NCI-H128 (cell line): ENCODE measurements around the gene BCR.

ENCODE experiments used
- DNase-seq: peaks from one replicate; lab custom pipeline; 2025; ENCODE audit not compliant: unreplicated experiment; lab: John Stamatoyannopoulos, UW

BCR gene

GRCh38 chr22:23215294-23216241 lies 35.3 kb downstream of the BCR start:
- no peak for DNase-seq

- no peak for DNase-seq
Measured at GRCh38 chr22:23216461-23217170, 36.3 kb downstream of the BCR start.

- no peak for DNase-seq
Measured at GRCh38 chr22:23217171-23218052, 37.1 kb downstream of the BCR start.

- no peak for DNase-seq
Measured at GRCh38 chr22:23218053-23218866, 38.0 kb downstream of the BCR start.

- no peak for DNase-seq
Measured at GRCh38 chr22:23218867-23219251, 38.5 kb downstream of the BCR start.

GRCh38 chr22:23219317-23219716 lies 39.0 kb downstream of the BCR start:
- DNase-seq, result no peak

GRCh38 chr22:23219822-23220484 lies 39.6 kb downstream of the BCR start:
- no peak for DNase-seq

- no peak for DNase-seq
Measured at GRCh38 chr22:23220485-23221350, 40.4 kb downstream of the BCR start.

- no peak for DNase-seq
Measured at GRCh38 chr22:23221351-23221804, 41.1 kb downstream of the BCR start.

- no peak for DNase-seq
Measured at GRCh38 chr22:23222033-23222792, 41.9 kb downstream of the BCR start.

GRCh38 chr22:23222793-23223568 lies 42.7 kb downstream of the BCR start:
- no peak for DNase-seq

- DNase-seq, result no peak
Measured at GRCh38 chr22:23223569-23224317, 43.4 kb downstream of the BCR start.

- DNase-seq, result no peak
Measured at GRCh38 chr22:23224846-23225245, 44.5 kb downstream of the BCR start.

- DNase-seq, result no peak
Measured at GRCh38 chr22:23225337-23225723, 45.0 kb downstream of the BCR start.

GRCh38 chr22:23225724-23226496 lies 45.6 kb downstream of the BCR start:
- DNase-seq, result no peak

- no peak for DNase-seq
Measured at GRCh38 chr22:23226497-23226850, 46.2 kb downstream of the BCR start.
